Aorta (tissue), 5 donors: ENCODE results near the gene ITPR3. TPM values are rescaled to one million over a fixed set of nuclear protein-coding genes. Genes with fewer than 3 reads are reported as not detected.
A peak's percentile ranks its signal among the peaks of the same experiment; 100 is the strongest.

ENCODE experiments used
- ATAC-seq: fragments of 200-7000 bp; cut with Tn5 transposase; one replicate; pipeline ENCODE4 v1.9.1; 2022; ENCODE audit warnings: moderate library complexity; ENCODE audit not compliant: low FRiP score
- DNase-seq, 2 donors: peaks; one replicate each; pipeline ENCODE4 v3.0.0-alpha.2; 2020
- H3K27ac ChIP-seq, 2 donors: one replicate each; pipeline ENCODE4 v1.5.1; 2013; ENCODE audit warnings: low read length in 2 of 2, mild to moderate bottlenecking in 2 of 2, moderate library complexity in 2 of 2, control low read depth in 1 of 2, inconsistent platforms in 1 of 2, low read depth in 1 of 2
- H3K27me3 ChIP-seq, 2 donors: one replicate each; pipeline ENCODE4 v1.6.1; 2013; ENCODE audit warnings: control low read depth in 1 of 2, low read length in 1 of 2, mild to moderate bottlenecking in 1 of 2, moderate library complexity in 1 of 2; ENCODE audit not compliant: insufficient read depth in 2 of 2, control insufficient read depth in 1 of 2
- H3K36me3 ChIP-seq, 2 donors: one replicate each; pipeline ENCODE4 v1.6.1; 2013; ENCODE audit warnings: control low read depth in 1 of 2, low read length in 1 of 2, mild to moderate bottlenecking in 1 of 2; ENCODE audit not compliant: insufficient read depth in 2 of 2, control insufficient read depth in 1 of 2
- H3K4me1 ChIP-seq, 2 donors: one replicate each; pipeline ENCODE4 v1.6.1; 2013; ENCODE audit warnings: low read length in 2 of 2, control low read depth in 1 of 2, mild to moderate bottlenecking in 1 of 2, moderate library complexity in 1 of 2; ENCODE audit not compliant: insufficient read depth in 2 of 2, control insufficient read depth in 1 of 2
- H3K4me3 ChIP-seq, 2 donors: one replicate each; pipeline ENCODE4 v1.5.1; 2013; ENCODE audit warnings: low read length in 2 of 2, control low read depth in 1 of 2, mild to moderate bottlenecking in 1 of 2
- H3K9me3 ChIP-seq: one replicate; pipeline ENCODE4 v1.6.1; 2013; ENCODE audit warnings: mild to moderate bottlenecking, low read length; ENCODE audit not compliant: control insufficient read depth
- WGBS, 2 donors: extraction: QIAGEN DNeasy Blood & Tissue Kit; methylation state at CpG; one replicate each; pipeline ENCODE4 v1.1.7; 2013; 5-methylcytosine and 5-hydroxymethylcytosine counted together
- intact Hi-C, 2 donors: fragments of 100-400 bp; cut with DNase I; formaldehyde crosslinking; loops; one replicate each; pipeline versions ENCODE4 v1.14.2 to v1.15.0; 2022
- polyA plus RNA-seq, 2 donors: library from polyadenylated mRNA; stranded (reverse); fragments of 200-250 nt; gene quantifications; one replicate each; pipeline ENCODE4 v1.2.3, GENCODE V29; 2013
- total RNA-seq, 2 donors: library from RNA; stranded (reverse); fragmentation: NEBNext Ultra II Directional; extraction: Animal tissue kit (Norgen Biotek cat#: 25700); gene quantifications; one replicate each; pipeline ENCODE4 v1.2.1, GENCODE V29; 2021
- donor health status: healthy with polysubstance abuse.
- donor health status: Bipolar disorder and iron deficiency.
- donor health status: DM: no; HTN: no; CAD: no.
- donor health status: DM: no; HTN: no; CAD: no.
- donor health status: DM: yes; HTN: yes; CAD: no.

The ITPR3 gene
- total and polyA plus RNA-seq, 4 donors = 4.6 to 28.8 (median 9.5) TPM

GRCh38 chr6:33579828-33580714, 41.1 kb upstream of the ITPR3 start, which contains the start of gene BAK1:
Gene BAK1 (minus strand): TSS chr6:33580276. CDS start chr6:33577604, 2,672 bp downstream.
- WGBS, 2 donors = 4 to 7% methylated on average over 20 to 24 of the region's 24 CpGs
- intact Hi-C loops = loop anchor here (10.0 kb wide), 2 partner anchors 125 to 165 kb away; partner anchors contain the start of genes CUTA (in 1 of the 2), PHF1 (in 1 of the 2) and ZBTB9 (in 1 of the 2)
- Histone ChIP-seq H3K9me3 (no peaks in the 10 kb centered on the region), H3K4me1 (no peaks in the 10 kb centered on the region), H3K27me3 (no peaks in the 10 kb centered on the region), H3K27ac (peak within 1 kb of the TSS; percentile 43 to 47), H3K36me3 (peaks cover 0 to 2% of the 10 kb centered on the region in 2 donors), H3K4me3 (peak within 1 kb of the TSS; percentile 32 to 68)
- ATAC-seq = peak; percentile 93
- DNase-seq = peak; percentile 95 to 96

GRCh38 chr6:33581186-33581585, 39.9 kb upstream of the ITPR3 start:
- H3K27me3 ChIP-seq = no peaks in the 10 kb centered on the region
- H3K4me3 ChIP-seq = no peak overlapping the region
- ATAC-seq (no peak), DNase-seq (no peak)
- no peaks in the 10 kb centered on the region for H3K4me1 ChIP-seq
- no peaks in the 10 kb centered on the region for H3K9me3 ChIP-seq
- 97 to 99% methylated on average over 5 of the region's 5 CpGs for WGBS, 2 donors
- H3K36me3 ChIP-seq = peaks cover 0 to 2% of the 10 kb centered on the region in 2 donors
- H3K27ac ChIP-seq = no peak overlapping the region
- intact Hi-C loops = no loop called here

DNA sequence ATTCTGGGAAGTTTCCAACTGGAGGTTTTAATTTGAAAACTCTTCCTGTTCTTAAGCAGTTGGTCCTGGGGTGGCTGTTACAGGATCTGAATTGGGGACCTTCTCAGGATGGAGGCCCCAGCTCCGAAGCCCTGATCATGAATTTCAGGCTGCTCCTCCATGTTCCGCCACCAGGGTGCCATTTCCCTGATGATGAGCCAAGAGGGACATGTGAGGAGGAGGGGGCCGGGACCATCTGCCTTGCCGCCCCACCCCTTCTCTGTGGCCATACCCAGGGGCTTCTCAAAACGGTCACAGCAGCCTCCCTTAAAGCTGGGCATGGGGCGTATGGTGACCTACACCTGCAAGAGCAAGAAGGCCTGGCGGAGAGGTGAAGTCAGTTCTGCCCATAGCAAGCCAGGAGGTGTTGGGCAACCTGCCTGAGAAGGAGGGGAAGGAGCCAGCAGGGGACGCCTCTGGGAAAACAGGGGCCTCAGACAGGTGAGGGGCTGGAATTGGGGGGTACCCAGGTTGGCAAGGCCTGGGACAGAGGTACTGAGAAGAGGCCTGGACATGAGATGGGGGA, 37.4 kb upstream of the ITPR3 start:
- DNase-seq = no peak
- H3K27ac ChIP-seq = no peak overlapping the region
- no peak overlapping the region for H3K4me3 ChIP-seq
- no peak for ATAC-seq
- no peaks in the 10 kb centered on the region for H3K36me3 ChIP-seq
- no peaks in the 10 kb centered on the region for H3K27me3 ChIP-seq
- H3K4me1 ChIP-seq = no peaks in the 10 kb centered on the region
- intact Hi-C loops = no loop called here
- H3K9me3 ChIP-seq = no peaks in the 10 kb centered on the region
- WGBS, 2 donors = 76 to 77% methylated on average over 8 of the region's 8 CpGs

- Histone ChIP-seq H3K4me1 (no peaks in the 10 kb centered on the region), H3K4me3 (no peak overlapping the region), H3K9me3 (no peaks in the 10 kb centered on the region), H3K27me3 (no peaks in the 10 kb centered on the region), H3K36me3 (no peaks in the 10 kb centered on the region), H3K27ac (no peak overlapping the region)
- intact Hi-C loops = loop anchor here in 1 of 2 donors (5.0 kb wide), 2 partner anchors 87 to 567 kb away; no protein-coding TSS in a partner anchor
- no peak for DNase-seq
- WGBS, 2 donors = 83 to 86% methylated on average over 11 of the region's 11 CpGs
- no peak for ATAC-seq
Measured at GRCh38 chr6:33584700-33585402, 36.3 kb upstream of the ITPR3 start.

DNA sequence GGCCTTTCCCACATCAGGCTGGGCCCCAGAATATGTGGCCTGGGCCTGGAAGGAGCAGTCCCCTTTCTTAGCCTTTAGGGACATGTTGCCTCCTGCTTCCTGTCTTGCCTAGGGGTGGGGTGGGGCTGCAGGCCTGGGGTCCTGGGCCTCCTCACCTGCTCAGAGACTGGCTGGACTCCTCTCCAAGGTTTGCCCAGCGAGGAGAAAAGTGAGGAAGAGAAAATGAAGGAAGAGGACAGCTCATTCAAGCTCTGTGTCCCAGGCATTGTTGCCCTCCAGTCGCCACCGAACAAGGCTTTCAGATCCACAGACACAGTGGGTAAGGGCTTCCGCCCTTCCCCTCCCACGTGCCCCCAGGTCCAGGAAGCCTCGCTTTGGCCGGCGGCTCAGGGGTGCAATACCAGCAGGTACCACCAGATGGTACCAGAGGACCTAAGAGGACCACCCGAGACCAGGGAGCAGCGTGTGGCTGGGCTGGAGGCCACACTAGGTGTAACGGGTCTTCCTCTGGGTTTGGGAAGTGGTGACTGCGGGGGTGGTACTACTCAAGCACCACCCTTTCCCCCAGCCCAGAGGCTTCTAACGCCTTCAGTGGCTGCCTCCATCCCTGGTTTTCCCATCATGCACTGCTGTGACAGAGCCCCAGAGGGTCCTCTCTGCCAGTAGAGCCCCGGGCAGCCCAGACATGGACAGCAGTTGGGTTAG, 35.6 kb upstream of the ITPR3 start:
- intact Hi-C loops = loop anchor here in 1 of 2 donors (2.0 to 5.0 kb wide), 3 partner anchors 87 to 567 kb away; no protein-coding TSS in a partner anchor
- no peaks in the 10 kb centered on the region for H3K27me3 ChIP-seq
- H3K9me3 ChIP-seq = no peaks in the 10 kb centered on the region
- ATAC-seq (peak; percentile 83), DNase-seq (peak; percentile 85 to 94)
- no peak overlapping the region for H3K27ac ChIP-seq
- WGBS, 2 donors = 7 to 9% methylated on average over 14 of the region's 14 CpGs
- no peaks in the 10 kb centered on the region for H3K4me1 ChIP-seq
- no peaks in the 10 kb centered on the region for H3K36me3 ChIP-seq
- H3K4me3 ChIP-seq = no peak overlapping the region

GRCh38 chr6:33586108-33586640, 34.9 kb upstream of the ITPR3 start:
- H3K27me3 ChIP-seq = no peaks in the 10 kb centered on the region
- no peak for DNase-seq
- H3K4me3 ChIP-seq = no peak overlapping the region
- 76 to 80% methylated on average over 8 to 9 of the region's 9 CpGs for WGBS, 2 donors
- ATAC-seq = no peak
- H3K27ac ChIP-seq = no peak overlapping the region
- intact Hi-C loops = loop anchor here in 1 of 2 donors (2.0 to 5.0 kb wide), 3 partner anchors 86 to 566 kb away; no protein-coding TSS in a partner anchor
- H3K9me3 ChIP-seq = no peaks in the 10 kb centered on the region
- no peaks in the 10 kb centered on the region for H3K36me3 ChIP-seq
- H3K4me1 ChIP-seq = no peaks in the 10 kb centered on the region

DNA sequence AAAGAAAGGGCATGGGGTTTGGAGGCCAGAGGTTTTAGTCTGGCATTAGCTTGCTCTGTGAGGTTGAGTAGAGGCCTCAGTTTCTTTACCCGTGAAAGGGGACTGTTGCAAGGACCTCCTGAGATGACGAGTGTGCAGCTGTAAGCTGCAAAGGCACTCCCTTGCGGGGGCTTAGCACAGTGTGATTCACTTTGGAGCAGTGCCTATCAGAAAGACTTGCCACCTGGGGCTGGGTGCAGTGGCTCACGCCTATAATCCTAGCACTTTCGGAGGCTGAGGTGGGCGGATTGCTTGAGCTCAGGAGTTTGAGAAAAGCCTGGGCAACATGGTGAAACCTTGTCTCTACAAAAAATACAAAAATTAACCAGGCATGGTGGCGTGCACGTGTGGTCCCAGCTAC, 33.6 kb upstream of the ITPR3 start:
- 86 to 87% methylated on average over 8 of the region's 8 CpGs for WGBS, 2 donors

GRCh38 chr6:33588894-33589293, 32.2 kb upstream of the ITPR3 start:
- Histone ChIP-seq H3K4me1 (no peaks in the 10 kb centered on the region), H3K27ac (no peak overlapping the region), H3K36me3 (no peaks in the 10 kb centered on the region), H3K27me3 (no peaks in the 10 kb centered on the region), H3K9me3 (no peaks in the 10 kb centered on the region), H3K4me3 (no peak overlapping the region)
- DNase-seq = no peak
- ATAC-seq = no peak
- WGBS, 2 donors = 92 to 94% methylated on average over 4 of the region's 4 CpGs
- intact Hi-C loops = loop anchor here in 1 of 2 donors (5.0 kb wide), 2 partner anchors 83 to 563 kb away; no protein-coding TSS in a partner anchor

More for the DNA sequence above, 33.6 kb upstream of the ITPR3 start:
- DNase-seq (no peak), ATAC-seq (no peak)
- intact Hi-C loops = loop anchor here in 1 of 2 donors (2.0 to 5.0 kb wide), 3 partner anchors 85 to 565 kb away; no protein-coding TSS in a partner anchor
- Histone ChIP-seq H3K4me3 (no peak overlapping the region), H3K9me3 (no peaks in the 10 kb centered on the region), H3K27ac (no peak overlapping the region), H3K27me3 (no peaks in the 10 kb centered on the region), H3K4me1 (no peaks in the 10 kb centered on the region), H3K36me3 (no peaks in the 10 kb centered on the region)
